Measurements from ENCODE around the gene CST8. TPM values are rescaled to one million over a fixed set of nuclear protein-coding genes. Genes with fewer than 3 reads are reported as not detected.

Gene CST8
- total RNA-seq, 1 experiment from 2014 or later, result not detected

DNA sequence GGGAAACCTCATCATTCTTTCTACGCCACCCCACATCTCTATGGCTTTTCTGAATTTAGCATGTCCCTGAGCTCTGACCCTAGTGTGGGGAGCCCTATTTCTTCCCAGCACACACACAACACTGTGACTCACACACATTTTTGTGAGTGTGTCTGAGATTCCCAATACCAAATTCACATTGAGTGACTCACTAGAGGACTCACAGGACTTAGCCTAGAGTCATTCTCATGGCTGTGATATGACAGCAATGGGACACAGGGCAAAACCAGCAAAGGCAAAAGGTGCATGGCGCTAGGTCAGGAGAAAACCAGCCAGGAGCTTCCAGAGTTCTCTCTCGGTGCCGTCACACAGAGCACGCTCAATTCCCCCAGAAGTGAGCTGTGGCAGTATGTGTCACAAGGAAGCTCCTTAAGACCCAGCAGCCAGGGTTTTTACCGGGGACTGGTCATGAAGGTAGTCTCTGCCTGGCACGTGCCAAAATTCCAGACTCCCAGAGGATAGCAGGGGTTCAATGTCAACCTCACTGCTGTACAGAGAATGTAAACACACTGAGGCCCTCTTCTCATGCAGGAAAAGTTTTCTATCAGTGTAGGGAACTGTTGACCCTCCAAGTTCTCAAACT, 45.2 kb upstream of the CST8 start:
- intact Hi-C loops (cut with micrococcal nuclease; ENCODE audit: unreplicated experiment) (no loop called here), in situ Hi-C loops (cut with HindIII; ENCODE audit: low pct_unique_long_range_greater_than_20kb, low sequenced_read_pairs) (no loop called here)
- H3K27me3 ChIP-seq (ENCODE audit: control insufficient read depth, insufficient read depth, low read length), result no peaks in the 10 kb centered on the region
- no peaks in the 10 kb centered on the region for H3K4me1 ChIP-seq (ENCODE audit: control insufficient read depth, insufficient read depth, low read length)
- no peak overlapping the region for H3K4me3 ChIP-seq (ENCODE audit: low read depth in 2 of 2, low read length in 2 of 2)
- no peak for ATAC-seq
- no peak overlapping the region for H3K27ac ChIP-seq (ENCODE audit: low read length)
- BruUV-seq (replicated peaks), result no TSS peak
- no peaks in the 10 kb centered on the region for H3K9me3 ChIP-seq (ENCODE audit: control insufficient read depth, insufficient read depth, low read depth, low read length)
- H3K36me3 ChIP-seq (ENCODE audit: control insufficient read depth, insufficient read depth, low read length), result no peaks in the 10 kb centered on the region
- CTCF ChIA-PET, result interaction anchor here (0.7 kb wide), 1 partner anchor 238 kb away, joined by 4 read pairs; no protein-coding TSS in a partner anchor
- DNase-seq (ENCODE audit: low read depth, low spot score), result no peak
- POLR2A ChIA-PET, result no interaction called here
- no peak for TF ChIP-seq REST (IDR thresholded peaks at IDR 0.05; ENCODE audit: insufficient read depth in 1 of 2, low read depth in 2 of 2, low read length in 1 of 2)
- TF ChIP-seq, protein P1, sequence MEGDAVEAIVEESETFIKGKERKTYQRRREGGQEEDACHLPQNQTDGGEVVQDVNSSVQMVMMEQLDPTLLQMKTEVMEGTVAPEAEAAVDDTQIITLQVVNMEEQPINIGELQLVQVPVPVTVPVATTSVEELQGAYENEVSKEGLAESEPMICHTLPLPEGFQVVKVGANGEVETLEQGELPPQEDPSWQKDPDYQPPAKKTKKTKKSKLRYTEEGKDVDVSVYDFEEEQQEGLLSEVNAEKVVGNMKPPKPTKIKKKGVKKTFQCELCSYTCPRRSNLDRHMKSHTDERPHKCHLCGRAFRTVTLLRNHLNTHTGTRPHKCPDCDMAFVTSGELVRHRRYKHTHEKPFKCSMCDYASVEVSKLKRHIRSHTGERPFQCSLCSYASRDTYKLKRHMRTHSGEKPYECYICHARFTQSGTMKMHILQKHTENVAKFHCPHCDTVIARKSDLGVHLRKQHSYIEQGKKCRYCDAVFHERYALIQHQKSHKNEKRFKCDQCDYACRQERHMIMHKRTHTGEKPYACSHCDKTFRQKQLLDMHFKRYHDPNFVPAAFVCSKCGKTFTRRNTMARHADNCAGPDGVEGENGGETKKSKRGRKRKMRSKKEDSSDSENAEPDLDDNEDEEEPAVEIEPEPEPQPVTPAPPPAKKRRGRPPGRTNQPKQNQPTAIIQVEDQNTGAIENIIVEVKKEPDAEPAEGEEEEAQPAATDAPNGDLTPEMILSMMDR (IDR thresholded peaks at IDR 0.05), result no peak
- TF ChIP-seq TCF7L2 (IDR thresholded peaks at IDR 0.05; ENCODE audit: low read depth, low read length), result no peak
- no peak for TF ChIP-seq POLR2AphosphoS5 (IDR thresholded peaks at IDR 0.05; ENCODE audit: low read depth, low read length)
- TF ChIP-seq SIN3A (IDR thresholded peaks at IDR 0.05; ENCODE audit: borderline replicate concordance, insufficient read depth, low read depth, low read length), result no peak

DNA sequence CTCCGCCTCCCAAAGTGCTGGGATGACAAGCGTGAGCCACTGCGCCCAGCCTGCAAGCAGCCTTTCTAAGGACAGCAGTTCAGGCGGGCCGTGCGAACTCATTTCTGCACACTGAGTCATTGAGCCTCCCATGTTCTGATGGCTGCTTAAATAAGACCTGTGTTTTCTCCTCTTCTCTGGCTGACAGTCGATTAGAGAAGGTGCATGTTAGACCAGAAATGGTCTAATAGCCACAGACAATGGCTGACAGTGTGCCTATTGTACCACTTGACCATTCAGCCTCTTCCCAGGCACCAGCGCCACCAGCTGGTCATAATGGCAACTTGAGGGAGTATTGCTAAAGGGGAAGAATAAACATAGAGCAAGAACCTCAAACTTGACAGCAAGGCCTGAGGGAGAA, 44.4 kb upstream of the CST8 start:
- in situ Hi-C loops (cut with HindIII; ENCODE audit: low pct_unique_long_range_greater_than_20kb, low sequenced_read_pairs) (no loop called here), intact Hi-C loops (cut with micrococcal nuclease; ENCODE audit: unreplicated experiment) (no loop called here)
- ChIA-PET CTCF (interaction anchor here (0.7 kb wide), 1 partner anchor 237 kb away, joined by 4 read pairs; no protein-coding TSS in a partner anchor), POLR2A (no interaction called here)
- H3K27ac ChIP-seq (ENCODE audit: low read length), result no peak overlapping the region
- ATAC-seq, result no peak
- H3K36me3 ChIP-seq (ENCODE audit: control insufficient read depth, insufficient read depth, low read length), result no peaks in the 10 kb centered on the region
- no peak overlapping the region for H3K4me3 ChIP-seq (ENCODE audit: low read depth in 2 of 2, low read length in 2 of 2)
- H3K4me1 ChIP-seq (ENCODE audit: control insufficient read depth, insufficient read depth, low read length), result no peaks in the 10 kb centered on the region
- no peak for TF ChIP-seq TCF7L2 (IDR thresholded peaks at IDR 0.05; ENCODE audit: low read depth, low read length)
- TF ChIP-seq, protein P1 (IDR thresholded peaks at IDR 0.05), result peak; percentile 70
- H3K9me3 ChIP-seq (ENCODE audit: control insufficient read depth, insufficient read depth, low read depth, low read length), result no peaks in the 10 kb centered on the region
- no peak for DNase-seq (ENCODE audit: low read depth, low spot score)
- BruUV-seq (replicated peaks), result no TSS peak
- no peaks in the 10 kb centered on the region for H3K27me3 ChIP-seq (ENCODE audit: control insufficient read depth, insufficient read depth, low read length)

All from Panc1 (cell line).